Keratinocyte (primary cell): ENCODE results near the gene STXBP1. TPM values are rescaled to one million over a fixed set of nuclear protein-coding genes. Genes with fewer than 3 reads are reported as not detected.

Experiments
- DNase-seq: peaks from one replicate; pipeline ENCODE4 v3.0.0-alpha.2; 2011; ENCODE audit warnings: low read depth, missing footprints, low spot score
- FAIRE-seq: peaks from 2 replicates; lab custom pipeline; 2011; peaks lifted over from hg19 to GRCh38; lab: Jason Lieb, UNC
- H2AFZ ChIP-seq: 2 replicates; pipeline ENCODE4 v1.6.0; 2012; ENCODE audit warnings: low read length, control low read depth, inconsistent platforms; ENCODE audit not compliant: control insufficient read depth
- H3K27ac ChIP-seq: 2 replicates; pipeline ENCODE4 v1.5.1; 2011; ENCODE audit warnings: low read length; ENCODE audit not compliant: control insufficient read depth, insufficient read depth
- H3K27me3 ChIP-seq: 3 replicates; pipeline ENCODE4 v1.6.0; 2011; ENCODE audit warnings: low read length; ENCODE audit not compliant: control insufficient read depth, insufficient read depth; ENCODE audit errors: extremely low read depth
- H3K36me3 ChIP-seq, 2 experiments: 2 replicates in 1 of 2; 3 replicates in 1 of 2; pipeline ENCODE4 v1.5.1; 2011; ENCODE audit warnings: low read length in 2 of 2, mild to moderate bottlenecking in 1 of 2; ENCODE audit not compliant: control insufficient read depth in 2 of 2, insufficient read depth in 2 of 2; ENCODE audit errors: extremely low read depth in 1 of 2
- H3K4me1 ChIP-seq: 3 replicates; pipeline ENCODE4 v1.5.1; 2011; ENCODE audit warnings: low read length; ENCODE audit not compliant: control insufficient read depth, insufficient read depth; ENCODE audit errors: extremely low read depth
- H3K4me2 ChIP-seq: 3 replicates; pipeline ENCODE4 v1.6.0; 2011; ENCODE audit warnings: low read depth, low read length; ENCODE audit not compliant: control insufficient read depth, insufficient read depth; ENCODE audit errors: extremely low read depth
- H3K4me3 ChIP-seq, 3 experiments: fragments of 200-600 bp in 1 of 3; sonication (generic) in 1 of 3; 2 replicates in 2 of 3; 3 replicates in 1 of 3; pipeline ENCODE4 v1.5.1; 2011 to 2016; ENCODE audit warnings: low read length in 3 of 3, mild to moderate bottlenecking in 3 of 3, control low read depth in 2 of 3, inconsistent platforms in 1 of 3, low read depth in 1 of 3, mixed read lengths in 1 of 3, mixed run types in 1 of 3, moderate library complexity in 1 of 3; ENCODE audit not compliant: control insufficient read depth in 2 of 3, insufficient read depth in 2 of 3; ENCODE audit errors: extremely low read depth in 1 of 3
- H3K79me2 ChIP-seq: 2 replicates; pipeline ENCODE4 v1.6.0; 2012; ENCODE audit warnings: low read length; ENCODE audit not compliant: control insufficient read depth, insufficient read depth
- H3K9ac ChIP-seq: 3 replicates; pipeline ENCODE4 v1.6.0; 2011; ENCODE audit warnings: low read length; ENCODE audit not compliant: control insufficient read depth, insufficient read depth; ENCODE audit errors: extremely low read depth
- H3K9me1 ChIP-seq: 3 replicates; pipeline ENCODE4 v1.6.0; 2011; ENCODE audit warnings: low read length; ENCODE audit not compliant: control insufficient read depth, insufficient read depth; ENCODE audit errors: extremely low read depth
- H3K9me3 ChIP-seq: 2 replicates; pipeline ENCODE4 v1.5.1; 2012; ENCODE audit warnings: low read depth, low read length; ENCODE audit not compliant: control insufficient read depth
- H4K20me1 ChIP-seq: 3 replicates; pipeline ENCODE4 v1.6.0; 2011; ENCODE audit warnings: low read length; ENCODE audit not compliant: control insufficient read depth, insufficient read depth; ENCODE audit errors: extremely low read depth
- CTCF ChIP-seq, 3 experiments: IDR thresholded peaks in 1 of 3; conservative IDR thresholded peaks in 1 of 3; optimal IDR thresholded peaks in 1 of 3; 2 replicates in 2 of 3; 3 replicates in 1 of 3; pipeline versions ENCODE3 to v1.5.1; 2011; ENCODE audit warnings: low read length in 3 of 3, mild to moderate bottlenecking in 3 of 3, moderate library complexity in 2 of 3, control low read depth in 1 of 3, inconsistent platforms in 1 of 3; ENCODE audit not compliant: insufficient read depth in 2 of 3; ENCODE audit errors: extremely low read depth in 1 of 3
- EZH2 ChIP-seq: IDR thresholded peaks from one replicate; pipeline ENCODE4 v1.6.1; 2012; ENCODE audit warnings: inconsistent platforms, mild to moderate bottlenecking, low read length, moderate library complexity
- dilution Hi-C: fragments of 300-500 bp; cut with MboI; formaldehyde crosslinking; loops from one replicate; pipeline ENCODE4 v1.7.0; 2020; ENCODE audit warnings: low sequenced_read_pairs; ENCODE audit not compliant: extremely low pct_ligation_motif_present
- polyA plus RNA-seq, 5 experiments: library from polyadenylated mRNA; depleted of rRNA in 3 of 5; stranded (reverse) in 3 of 5; stranded (forward) in 1 of 5; unstranded in 1 of 5; fragments of >200 nt; gene quantifications; 1 replicate in 1 of 5; 2 replicates in 3 of 5; 3 replicates in 1 of 5; pipeline versions ENCODE4 v1.2.1 to v1.2.3, GENCODE V29; 2011 to 2012; ENCODE audit warnings: missing spikeins in 2 of 5, low read depth in 1 of 5, low replicate concordance in 1 of 5

STXBP1 gene
- polyA plus RNA-seq, 1 donor (not counting 4 experiments of a cell fraction or from before 2014, with no cell fraction given), result 17.1 TPM

DNA sequence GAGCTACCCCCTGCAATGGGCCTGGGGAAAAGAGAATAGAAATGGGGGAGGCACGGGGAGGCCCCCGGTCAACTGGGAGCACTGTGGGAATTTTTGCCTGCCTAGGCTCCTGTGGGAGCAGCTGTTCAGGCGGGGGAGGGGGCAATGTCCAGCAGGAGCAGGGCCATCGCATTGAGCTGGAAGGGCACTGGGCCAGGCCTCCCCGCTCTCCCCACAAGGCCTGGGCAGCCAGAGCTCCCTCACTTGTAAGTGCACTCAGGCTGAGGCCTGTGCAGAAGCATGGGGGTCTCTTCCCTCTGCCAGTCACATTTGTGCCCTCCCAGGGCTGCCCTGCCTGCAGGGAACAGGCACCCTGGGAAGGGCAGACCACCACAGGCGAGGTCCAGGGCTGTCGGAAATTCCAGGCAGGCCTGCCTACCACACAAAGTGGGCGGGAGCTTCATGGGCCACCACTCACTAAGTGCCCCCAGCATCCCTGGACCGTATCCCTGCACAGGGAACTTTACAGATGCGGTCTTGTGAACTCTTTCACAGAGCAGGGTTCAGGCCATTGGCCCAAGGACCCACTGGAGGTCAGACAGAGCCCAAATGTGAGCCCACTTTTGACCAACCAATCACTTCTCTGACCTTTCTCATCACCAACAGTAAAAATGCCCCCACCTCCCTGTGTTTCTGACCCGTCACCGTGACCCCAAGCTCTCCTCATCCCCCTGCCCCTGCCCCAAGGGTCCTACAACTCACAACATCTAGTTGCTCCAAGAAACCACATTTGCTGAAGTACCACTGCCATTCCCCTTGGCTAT, 93.7 kb downstream of the STXBP1 start:
- H3K4me3 ChIP-seq, result no peak overlapping the region
- H3K4me1 ChIP-seq, result no peaks in the 10 kb centered on the region
- H3K36me3 ChIP-seq, result no peaks in the 10 kb centered on the region
- no peak overlapping the region for H3K27ac ChIP-seq
- no peaks in the 10 kb centered on the region for H3K27me3 ChIP-seq
- no peak for DNase-seq
- FAIRE-seq, result no peak
- no peak overlapping the region for H2AFZ ChIP-seq
- TF ChIP-seq CTCF (optimal IDR thresholded peaks at IDR 0.05 in 1 of 3, IDR thresholded peaks at IDR 0.05 in 1 of 3, conservative IDR thresholded peaks at IDR 0.05 in 1 of 3; ENCODE audit: extremely low read depth in 1 of 3, insufficient read depth in 2 of 3, low read length in 3 of 3), result no peak
- no peak for TF ChIP-seq EZH2
- dilution Hi-C loops, result no loop called here
- H3K79me2 ChIP-seq, result no peaks in the 10 kb centered on the region
- no peaks in the 10 kb centered on the region for H3K9me3 ChIP-seq
- H3K4me2 ChIP-seq, result no peak overlapping the region
- no peaks in the 10 kb centered on the region for H3K9me1 ChIP-seq
- no peak overlapping the region for H3K9ac ChIP-seq
- H4K20me1 ChIP-seq, result no peaks in the 10 kb centered on the region

- Histone ChIP-seq H3K9me1 (no peaks in the 10 kb centered on the region), H3K4me3 (no peak within 1 kb of the TSS), H3K36me3 (no peaks in the 10 kb centered on the region), H3K4me2 (no peak within 1 kb of the TSS), H2AFZ (no peak within 1 kb of the TSS), H3K4me1 (no peaks in the 10 kb centered on the region), H3K79me2 (no peaks in the 10 kb centered on the region), H3K9me3 (no peaks in the 10 kb centered on the region), H3K27me3 (no peaks in the 10 kb centered on the region), H4K20me1 (no peaks in the 10 kb centered on the region), H3K9ac (no peak within 1 kb of the TSS), H3K27ac (no peak within 1 kb of the TSS)
- TF ChIP-seq CTCF (optimal IDR thresholded peaks at IDR 0.05 in 1 of 3, IDR thresholded peaks at IDR 0.05 in 1 of 3, conservative IDR thresholded peaks at IDR 0.05 in 1 of 3; ENCODE audit: extremely low read depth in 1 of 3, insufficient read depth in 2 of 3, low read length in 3 of 3) (no peak), EZH2 (no peak)
- DNase-seq, result no peak
- FAIRE-seq, result no peak
- dilution Hi-C loops, result no loop called here
Observed at GRCh38 chr9:127706836-127707241, 94.8 kb downstream of the STXBP1 start, which contains the start of gene CFAP157. CFAP157 (plus strand) TSS chr9:127706988; CDS start chr9:127707032, 44 bp downstream.
